SK-N-SH (cell line): ENCODE measurements around the gene COBLL1. TPM values are rescaled to one million over a fixed set of nuclear protein-coding genes. Genes with fewer than 3 reads are reported as not detected.

Experiments used
- CTCF ChIA-PET: fragments of 300-600, 350-600 bp; formaldehyde crosslinking; extraction: SDS; loops from one replicate; lab custom pipeline; 2021; lab: Yijun Ruan, JAX
- POLR2A ChIA-PET: fragments of 350-600 bp; sonication (Branson Sonifier 250); formaldehyde crosslinking; extraction: SDS; loops from one replicate; lab custom pipeline; 2020; ENCODE audit warnings: antibody characterized with exemption, inconsistent platforms; lab: Yijun Ruan, JAX
- DNase-seq: peaks from one replicate; pipeline ENCODE4 v3.0.0; 2012
- H2AFZ ChIP-seq: fragments of 200-600 bp; sonication (generic); 2 replicates; pipeline ENCODE4 v1.8.1; 2016; ENCODE audit warnings: antibody characterized with exemption, mild to moderate bottlenecking, low read depth
- H3F3A ChIP-seq: fragments of 200-600 bp; sonication (generic); replicated peaks from 2 replicates; pipeline ENCODE3; 2016; ENCODE audit warnings: antibody characterized with exemption, mild to moderate bottlenecking; ENCODE audit not compliant: insufficient read depth
- H3K27ac ChIP-seq, 2 experiments: fragments of 200-500 bp in 1 of 2; fragments of 200-600 bp in 1 of 2; sonication (Bioruptor generic) in 1 of 2; sonication (generic), shearing (Covaris generic) in 1 of 2; 2 replicates each; pipeline versions ENCODE4 v1.5.1 to v1.6.1; 2014 to 2016; ENCODE audit warnings: low read depth in 2 of 2, inconsistent platforms in 1 of 2, low read length in 1 of 2, mild to moderate bottlenecking in 1 of 2, mixed read lengths in 1 of 2
- H3K27me3 ChIP-seq: fragments of 200-600 bp; sonication (generic), shearing (Covaris generic); 2 replicates; pipeline ENCODE4 v1.6.1; 2016; ENCODE audit warnings: mixed run types; ENCODE audit not compliant: insufficient read depth
- H3K36me3 ChIP-seq, 2 experiments: fragments of 200-500 bp in 1 of 2; fragments of 200-600 bp in 1 of 2; sonication (Bioruptor generic) in 1 of 2; sonication (generic) in 1 of 2; replicated peaks in 1 of 2; 2 replicates each; pipeline versions ENCODE3 to v1.5.1; 2014 to 2016; ENCODE audit warnings: low read length in 1 of 2, mild to moderate bottlenecking in 1 of 2; ENCODE audit not compliant: insufficient read depth in 2 of 2, control insufficient read depth in 1 of 2
- H3K4me1 ChIP-seq, 2 experiments: fragments of 200-500 bp in 1 of 2; fragments of 200-600 bp in 1 of 2; sonication (Bioruptor generic) in 1 of 2; sonication (generic), shearing (Covaris generic) in 1 of 2; 2 replicates each; pipeline versions ENCODE4 v1.5.1 to v1.6.1; 2014 to 2016; ENCODE audit warnings: low read depth in 1 of 2, low read length in 1 of 2, mixed run types in 1 of 2; ENCODE audit not compliant: insufficient read depth in 2 of 2, control insufficient read depth in 1 of 2
- H3K4me2 ChIP-seq: fragments of 200-600 bp; sonication (generic), shearing (Covaris generic); 2 replicates; pipeline ENCODE4 v1.6.1; 2017; ENCODE audit warnings: mixed run types
- H3K4me3 ChIP-seq, 2 experiments: fragments of 200-500 bp in 1 of 2; fragments of 200-600 bp in 1 of 2; sonication (Bioruptor generic) in 1 of 2; sonication (generic), shearing (Covaris generic) in 1 of 2; 2 replicates each; pipeline versions ENCODE4 v1.5.1 to v1.8.1; 2014 to 2016; ENCODE audit warnings: low read depth in 2 of 2, inconsistent platforms in 1 of 2, low read length in 1 of 2, mild to moderate bottlenecking in 1 of 2, mixed read lengths in 1 of 2, moderate library complexity in 1 of 2
- H3K79me2 ChIP-seq: fragments of 200-600 bp; sonication (generic); 2 replicates; pipeline ENCODE4 v1.8.1; 2017; ENCODE audit warnings: mild to moderate bottlenecking; ENCODE audit not compliant: insufficient read depth
- H3K9ac ChIP-seq: fragments of 200-600 bp; sonication (generic); 2 replicates; pipeline ENCODE4 v1.6.1; 2017; ENCODE audit warnings: mixed run types
- H3K9me2 ChIP-seq: fragments of 200-600 bp; sonication (generic); 2 replicates; pipeline ENCODE4 v1.6.1; 2017; ENCODE audit warnings: mixed run types
- H3K9me3 ChIP-seq: fragments of 200-600 bp; sonication (generic); 2 replicates; pipeline ENCODE4 v1.6.1; 2017; ENCODE audit warnings: mixed run types, mild to moderate bottlenecking, moderate library complexity
- H4K20me1 ChIP-seq: fragments of 200-600 bp; sonication (generic); 2 replicates; pipeline ENCODE4 v1.6.1; 2017; ENCODE audit warnings: mild to moderate bottlenecking, mixed run types; ENCODE audit not compliant: insufficient read depth
- CTCF ChIP-seq: fragments of 200-600 bp; sonication (generic); IDR thresholded peaks from 2 replicates; pipeline ENCODE4 v1.6.1; 2017; ENCODE audit warnings: antibody characterized with exemption, mild to moderate bottlenecking, moderate library complexity
- EP300 ChIP-seq, 2 experiments: IDR thresholded peaks; 2 replicates each; pipeline versions ENCODE4 v1.4.0 to v1.6.1; 2012; ENCODE audit warnings: borderline replicate concordance in 1 of 2, low read depth in 1 of 2, low read length in 1 of 2
- FOXJ3 ChIP-seq: sonication (generic); formaldehyde crosslinking; IDR thresholded peaks from 2 replicates; pipeline ENCODE4 v1.5.1; 2020; ENCODE audit warnings: mild to moderate bottlenecking, missing genetic modification reagents
- FOXM1 ChIP-seq: IDR thresholded peaks from 2 replicates; pipeline ENCODE4 v1.4.0; 2012; ENCODE audit warnings: low read depth, mild to moderate bottlenecking
- GATA2 ChIP-seq: sonication (generic); formaldehyde crosslinking; IDR thresholded peaks from 2 replicates; pipeline ENCODE4 v1.5.0; 2020; ENCODE audit warnings: mild to moderate bottlenecking, missing genetic modification reagents
- MAX ChIP-seq: IDR thresholded peaks from 2 replicates; pipeline ENCODE4 v1.4.0; 2012; ENCODE audit warnings: low read depth
- MEF2A ChIP-seq: IDR thresholded peaks from 2 replicates; pipeline ENCODE4 v1.4.0; 2012; ENCODE audit warnings: low read depth, borderline replicate concordance
- MXI1 ChIP-seq: IDR thresholded peaks from 2 replicates; pipeline ENCODE4 v1.6.1; 2012; ENCODE audit warnings: mild to moderate bottlenecking, low read depth, low read length, improper control_type of control experiment
- NRF1 ChIP-seq: IDR thresholded peaks from 2 replicates; pipeline ENCODE4 v1.6.1; 2012; ENCODE audit warnings: low read depth, mild to moderate bottlenecking, low read length
- PBX3 ChIP-seq: IDR thresholded peaks from 2 replicates; pipeline ENCODE4; 2012
- RAD21 ChIP-seq: IDR thresholded peaks from 2 replicates; pipeline ENCODE4 v1.6.1; 2012; ENCODE audit warnings: mild to moderate bottlenecking, low read length
- RCOR1 ChIP-seq: fragments of 150-350 bp; IDR thresholded peaks from 2 replicates; pipeline ENCODE4 v1.6.1; 2017; ENCODE audit warnings: antibody characterized with exemption, low read length
- REST ChIP-seq: IDR thresholded peaks from 2 replicates; pipeline ENCODE4 v1.6.1; 2012; ENCODE audit warnings: mild to moderate bottlenecking, low read depth, low read length, moderate library complexity
- SIN3A ChIP-seq: IDR thresholded peaks from 2 replicates; pipeline ENCODE4 v1.6.1; 2012; ENCODE audit warnings: low read depth, mild to moderate bottlenecking, low read length, moderate library complexity, borderline replicate concordance
- TAF1 ChIP-seq: IDR thresholded peaks from 2 replicates; pipeline ENCODE4 v1.6.1; 2012; ENCODE audit warnings: low read depth, mild to moderate bottlenecking, low read length, moderate library complexity, borderline replicate concordance
- TCF12 ChIP-seq: IDR thresholded peaks from 2 replicates; pipeline ENCODE4 v1.4.0; 2012
- TEAD4 ChIP-seq: IDR thresholded peaks from 2 replicates; pipeline ENCODE4 v1.4.0; 2012; ENCODE audit warnings: mild to moderate bottlenecking, borderline replicate concordance; ENCODE audit not compliant: insufficient read depth
- WGBS: methylation state at CpG from one replicate; pipeline ENCODE4 v1.1.6; 2017; ENCODE audit warnings: low lambda C conversion rate; 5-methylcytosine and 5-hydroxymethylcytosine counted together
- polyA plus RNA-seq, 3 experiments: library from polyadenylated mRNA; depleted of rRNA; stranded (reverse); fragments of >200 nt; gene quantifications; 2 replicates each; pipeline ENCODE4 v1.2.3, GENCODE V29; 2012

Gene COBLL1
- polyA plus RNA-seq, 1 of the 3 experiments (the other 2 are of a cell fraction), result 3.1 TPM

- no peaks in the 10 kb centered on the region for H3K9me2 ChIP-seq
- H3K79me2 ChIP-seq, result no peaks in the 10 kb centered on the region
- H3K4me3 ChIP-seq, result no peak overlapping the region
- H3K9ac ChIP-seq, result no peak overlapping the region
- DNase-seq, result no peak
- H3K36me3 ChIP-seq, result peaks cover 0 to 3% of the 10 kb centered on the region in 2 experiments
- H3K27ac ChIP-seq, result no peak overlapping the region
- TF ChIP-seq TEAD4 (no peak), RAD21 (peak; percentile 76), CTCF (peak; percentile 83)
- H3K27me3 ChIP-seq, result no peaks in the 10 kb centered on the region
- no peaks in the 10 kb centered on the region for H3F3A ChIP-seq
- WGBS, result 37% methylated on average over 6 of the region's 6 CpGs
- no peaks in the 10 kb centered on the region for H3K9me3 ChIP-seq
- ChIA-PET POLR2A (no interaction called here), CTCF (interaction anchor here (0.7 to 2.2 kb wide), 41 partner anchors 10 to 1562 kb away, joined by 3 to 39 read pairs (median 4); partner anchors contain the start of gene COBLL1)
- H3K4me2 ChIP-seq, result no peak overlapping the region
- H4K20me1 ChIP-seq, result no peaks in the 10 kb centered on the region
- H2AFZ ChIP-seq, result no peak overlapping the region
- H3K4me1 ChIP-seq, result peaks cover 3 to 6% of the 10 kb centered on the region in 2 experiments; a peak in 3 of 4 replicates
These were observed 124.4 kb downstream of the COBLL1 start for GRCh38 chr2:164717000-164717803.

GRCh38 chr2:164714471-164714870 lies 127.2 kb downstream of the COBLL1 start:
- CTCF ChIA-PET, result interaction anchor here (0.6 to 1.4 kb wide), 2 partner anchors 154 to 210 kb away, joined by 3 to 5 read pairs; no protein-coding TSS in a partner anchor
- no peaks in the 10 kb centered on the region for H3K79me2 ChIP-seq
- peaks cover 0 to 3% of the 10 kb centered on the region in 2 experiments for H3K36me3 ChIP-seq
- H3K4me3 ChIP-seq, result no peak overlapping the region
- no peak for DNase-seq
- 67% methylated on average over 1 of the region's 1 CpG for WGBS
- no peak overlapping the region for H3K9ac ChIP-seq
- no peak overlapping the region for H3K27ac ChIP-seq
- H3K27me3 ChIP-seq, result no peaks in the 10 kb centered on the region
- no peaks in the 10 kb centered on the region for H3K9me2 ChIP-seq
- H2AFZ ChIP-seq, result no peak overlapping the region
- peaks cover 0 to 3% of the 10 kb centered on the region in 2 experiments; a peak in 3 of 4 replicates for H3K4me1 ChIP-seq
- POLR2A ChIA-PET, result no interaction called here
- no peaks in the 10 kb centered on the region for H4K20me1 ChIP-seq
- H3K4me2 ChIP-seq, result no peak overlapping the region
- H3F3A ChIP-seq, result peaks cover 14% of the 10 kb centered on the region
- no peaks in the 10 kb centered on the region for H3K9me3 ChIP-seq
- TF ChIP-seq TCF12 (no peak), REST (no peak), GATA2 (CRISPR knock-in tag) (no peak), MXI1 (no peak), FOXM1 (no peak), SIN3A (no peak), EP300 (IDR thresholded peaks at IDR 0.05; ENCODE audit: borderline replicate concordance in 1 of 2, low read depth in 1 of 2, low read length in 1 of 2) (no peak), MEF2A (no peak), FOXJ3 (CRISPR knock-in tag) (no peak), MAX (no peak), TAF1 (no peak), PBX3 (no peak), RAD21 (no peak), NRF1 (no peak), RCOR1 (no peak), CTCF (no peak)
